Thymus (tissue), 11 donors: Measurements from ENCODE around the gene ZNF710. TPM values are rescaled to one million over a fixed set of nuclear protein-coding genes. Genes with fewer than 3 reads are reported as not detected.
"Not testable (repeated sequence)": the region's sequence is repeated elsewhere in the genome, so short reads cannot be mapped to it uniquely, and the experiment has no call there.

ENCODE experiments used
- DNase-seq, 9 donors: peaks; one replicate each; pipeline ENCODE4 v3.0.0-alpha.2; 2013; ENCODE audit warnings: low spot score in 9 of 9, low read depth in 6 of 9, missing footprints in 1 of 9
- H3K27ac ChIP-seq, 2 donors: one replicate each; pipeline ENCODE4 v1.5.1; 2013; ENCODE audit warnings: control low read depth in 1 of 2, low read depth in 1 of 2, low read length in 1 of 2, mild to moderate bottlenecking in 1 of 2, moderate library complexity in 1 of 2
- H3K27me3 ChIP-seq, 2 donors: one replicate each; pipeline ENCODE4 v1.5.1; 2013; ENCODE audit warnings: low read length in 1 of 2; ENCODE audit not compliant: control insufficient read depth in 2 of 2, insufficient read depth in 1 of 2
- H3K36me3 ChIP-seq, 2 donors: one replicate each; pipeline ENCODE4 v1.5.1; 2013; ENCODE audit warnings: low read length in 1 of 2, mild to moderate bottlenecking in 1 of 2, moderate library complexity in 1 of 2; ENCODE audit not compliant: control insufficient read depth in 2 of 2, insufficient read depth in 2 of 2
- H3K4me1 ChIP-seq, 2 donors: one replicate each; pipeline ENCODE4 v1.5.1; 2013; ENCODE audit warnings: low read length in 2 of 2; ENCODE audit not compliant: control insufficient read depth in 2 of 2, insufficient read depth in 2 of 2
- H3K4me3 ChIP-seq, 2 donors: one replicate each; pipeline ENCODE4 v1.5.1; 2013; ENCODE audit warnings: low read length in 2 of 2, control low read depth in 1 of 2, mild to moderate bottlenecking in 1 of 2
- H3K9me3 ChIP-seq, 2 donors: one replicate each; pipeline ENCODE4 v1.5.1; 2013; ENCODE audit warnings: low read length in 1 of 2, mild to moderate bottlenecking in 1 of 2; ENCODE audit not compliant: control insufficient read depth in 2 of 2, insufficient read depth in 1 of 2
- WGBS: extraction: QIAGEN DNeasy Blood & Tissue Kit; methylation state at CpG from one replicate; pipeline ENCODE4 v1.1.7; 2013; 5-methylcytosine and 5-hydroxymethylcytosine counted together
- polyA plus RNA-seq: library from polyadenylated mRNA; stranded (reverse); fragments of 200-250 nt; gene quantifications from one replicate; pipeline ENCODE4 v1.2.3, GENCODE V29; 2013
- total RNA-seq: library from RNA; stranded (reverse); fragments of 120-200 nt; gene quantifications from one replicate; pipeline ENCODE4 v1.2.4, GENCODE V29; 2013
- donor health status: healthy.

ZNF710 gene
- total and polyA plus RNA-seq, 2 donors = 12.5 to 21.9 TPM

GRCh38 chr15:90101969-90102890 lies 101.1 kb downstream of the ZNF710 start, which contains the start of gene IDH2:
Gene IDH2, minus strand, starts transcription at chr15:90102468. Its CDS starts 78 bp downstream, at chr15:90102390.
- under 1% methylated on average over 104 of the region's 104 CpGs for WGBS
- peaks cover 50 to 66% of the 10 kb centered on the region in 2 donors for H3K4me1 ChIP-seq

GRCh38 chr15:90103701-90104329 lies 102.7 kb downstream of the ZNF710 start:
- 75% methylated on average over 5 of the region's 5 CpGs for WGBS
- peaks cover 38 to 50% of the 10 kb centered on the region in 2 donors for H3K4me1 ChIP-seq
- peak in 1 of 9 donors; percentile 53 for DNase-seq
- H3K4me3 ChIP-seq = peak overlapping the region in 1 of 2 donors; percentile 79
- H3K36me3 ChIP-seq = peaks cover 0 to 3% of the 10 kb centered on the region in 2 donors
- no peaks in the 10 kb centered on the region for H3K27me3 ChIP-seq
- peaks cover 0 to 4% of the 10 kb centered on the region in 2 donors for H3K9me3 ChIP-seq
- H3K27ac ChIP-seq = peak overlapping the region in 1 of 2 donors; percentile 82

More at GRCh38 chr15:90101969-90102890, 101.1 kb downstream of the ZNF710 start, which contains the start of gene IDH2:
- DNase-seq = peak in 6 of 9 donors; percentile 49 to 88 (median 73)
- peak within 1 kb of the TSS; percentile 92 to 94 for H3K27ac ChIP-seq
- H3K36me3 ChIP-seq = peaks cover 0 to 3% of the 10 kb centered on the region in 2 donors
- peaks cover 0 to 4% of the 10 kb centered on the region in 2 donors for H3K9me3 ChIP-seq
- no peaks in the 10 kb centered on the region for H3K27me3 ChIP-seq
- peak within 1 kb of the TSS; percentile 79 to 96 for H3K4me3 ChIP-seq

GRCh38 chr15:90104551-90104950 lies 103.4 kb downstream of the ZNF710 start:
- Histone ChIP-seq H3K4me3 (no peak overlapping the region), H3K4me1 (peaks cover 31 to 42% of the 10 kb centered on the region in 2 donors), H3K9me3 (peaks cover 0 to 4% of the 10 kb centered on the region in 2 donors), H3K27me3 (no peaks in the 10 kb centered on the region), H3K36me3 (peaks cover 0 to 3% of the 10 kb centered on the region in 2 donors), H3K27ac (no peak overlapping the region)
- 88% methylated on average over 4 of the region's 4 CpGs for WGBS
- DNase-seq = no peak

GRCh38 chr15:90105521-90105920 lies 104.4 kb downstream of the ZNF710 start:
- H3K27me3 ChIP-seq = no peaks in the 10 kb centered on the region
- H3K4me1 ChIP-seq = peaks cover 21 to 33% of the 10 kb centered on the region in 2 donors
- H3K4me3 ChIP-seq = no peak overlapping the region
- DNase-seq = no peak
- WGBS = 95% methylated on average over 7 of the region's 7 CpGs
- no peaks in the 10 kb centered on the region for H3K36me3 ChIP-seq
- H3K27ac ChIP-seq = no peak overlapping the region
- peaks cover 0 to 4% of the 10 kb centered on the region in 2 donors for H3K9me3 ChIP-seq

- DNase-seq = no peak
- H3K4me3 ChIP-seq = no peak overlapping the region
- H3K27ac ChIP-seq = no peak overlapping the region
- H3K9me3 ChIP-seq = peaks cover 0 to 4% of the 10 kb centered on the region in 2 donors
- no peaks in the 10 kb centered on the region for H3K27me3 ChIP-seq
- H3K36me3 ChIP-seq = no peaks in the 10 kb centered on the region
- WGBS = 95% methylated on average over 7 of the region's 7 CpGs
- H3K4me1 ChIP-seq = peaks cover 15 to 24% of the 10 kb centered on the region in 2 donors
Observed at GRCh38 chr15:90106522-90107117, 105.5 kb downstream of the ZNF710 start.

GRCh38 chr15:90108038-90108437 lies 106.9 kb downstream of the ZNF710 start:
- not testable (repeated sequence) for H3K27ac ChIP-seq, H3K36me3 ChIP-seq, H3K4me3 ChIP-seq, DNase-seq, H3K27me3 ChIP-seq, H3K9me3 ChIP-seq
- 99% methylated on average over 5 of the region's 5 CpGs for WGBS
- H3K4me1 ChIP-seq = peaks cover 15 to 19% of the 10 kb centered on the region in 2 donors

- H3K27ac ChIP-seq, H3K4me1 ChIP-seq, DNase-seq, H3K4me3 ChIP-seq, H3K27me3 ChIP-seq, H3K36me3 ChIP-seq, H3K9me3 ChIP-seq: not testable (repeated sequence)
- 71% methylated on average over 3 of the region's 3 CpGs for WGBS
Observed at GRCh38 chr15:90109163-90109751, 108.1 kb downstream of the ZNF710 start.

GRCh38 chr15:90113166-90113565 lies 112.0 kb downstream of the ZNF710 start:
- no peak for DNase-seq
- Histone ChIP-seq H3K27me3 (no peaks in the 10 kb centered on the region), H3K9me3 (peaks cover 0 to 19% of the 10 kb centered on the region in 2 donors), H3K36me3 (no peaks in the 10 kb centered on the region), H3K4me3 (no peak overlapping the region), H3K4me1 (no peaks in the 10 kb centered on the region), H3K27ac (no peak overlapping the region)
- 89% methylated on average over 7 of the region's 7 CpGs for WGBS
